SH-SY5Y (cell line): ENCODE results near the gene DEFB129.

Source experiments
- GATA2 ChIP-seq: IDR thresholded peaks from 2 replicates; pipeline ENCODE4 v1.6.1; 2011; ENCODE audit warnings: mild to moderate bottlenecking, low read depth, low read length
- GATA3 ChIP-seq: IDR thresholded peaks from 2 replicates; pipeline ENCODE4 v1.6.1; 2011; ENCODE audit warnings: low read depth, mild to moderate bottlenecking, low read length, moderate library complexity

- TF ChIP-seq GATA3 (no peak), GATA2 (no peak)
Observed at GRCh38 chr20:189611-190010, 37.4 kb upstream of the DEFB129 start, which contains the start of gene DEFB128.
